ENCODE results near the gene VIPR2. TPM values are rescaled to one million over a fixed set of nuclear protein-coding genes. Genes with fewer than 3 reads are reported as not detected.

VIPR2 gene
- total RNA-seq, 1 donor from 2014 or later, result 17.0 TPM

- ATAC-seq (no peak), DNase-seq (ENCODE audit: missing footprints) (no peak)
- intact Hi-C loops (cut with DNase I), result no loop called here
Measured at GRCh38 chr7:159045839-159046238, 98.8 kb downstream of the VIPR2 start.

- intact Hi-C loops (cut with DNase I), result no loop called here
- DNase-seq (ENCODE audit: missing footprints), result no peak
Measured at GRCh38 chr7:159042581-159043101, 102.0 kb downstream of the VIPR2 start.

GRCh38 chr7:159042103-159042502 lies 102.6 kb downstream of the VIPR2 start:
- DNase-seq (ENCODE audit: missing footprints) (no peak), ATAC-seq (peak; percentile 3)
- intact Hi-C loops (cut with DNase I), result no loop called here

More at GRCh38 chr7:159042581-159043101, 102.0 kb downstream of the VIPR2 start:
- peak; percentile 77 for ATAC-seq

- intact Hi-C loops (cut with DNase I), result no loop called here
- DNase-seq (ENCODE audit: missing footprints), result no peak
- peak; percentile 5 for ATAC-seq
Measured at GRCh38 chr7:159040912-159041711, 103.6 kb downstream of the VIPR2 start.

- ATAC-seq (no peak), DNase-seq (ENCODE audit: missing footprints) (no peak)
- intact Hi-C loops (cut with DNase I), result no loop called here
Measured at GRCh38 chr7:159040146-159040545, 104.5 kb downstream of the VIPR2 start.

- ATAC-seq, result no peak
- intact Hi-C loops (cut with DNase I), result no loop called here
- DNase-seq (ENCODE audit: missing footprints), result no peak
Measured at GRCh38 chr7:159039716-159040115, 105.0 kb downstream of the VIPR2 start.

- intact Hi-C loops (cut with DNase I), result no loop called here
- ATAC-seq (no peak), DNase-seq (ENCODE audit: missing footprints) (no peak)
Measured at GRCh38 chr7:159038066-159038465, 106.6 kb downstream of the VIPR2 start.

GRCh38 chr7:159036916-159037605 lies 107.6 kb downstream of the VIPR2 start:
- DNase-seq (ENCODE audit: missing footprints) (no peak), ATAC-seq (no peak)
- intact Hi-C loops (cut with DNase I), result no loop called here

- ATAC-seq, result no peak
- intact Hi-C loops (cut with DNase I), result no loop called here
- DNase-seq (ENCODE audit: missing footprints), result no peak
Measured at GRCh38 chr7:159035571-159036073, 109.0 kb downstream of the VIPR2 start.

- intact Hi-C loops (cut with DNase I), result loop anchor here (5.0 kb wide), 2 partner anchors 82 to 107 kb away; partner anchors contain the start of gene VIPR2
- no peak for ATAC-seq
- no peak for DNase-seq (ENCODE audit: missing footprints)
Measured at GRCh38 chr7:159034988-159035387, 109.7 kb downstream of the VIPR2 start.

GRCh38 chr7:159034394-159034793 lies 110.3 kb downstream of the VIPR2 start:
- intact Hi-C loops (cut with DNase I), result loop anchor here (5.0 kb wide), 2 partner anchors 83 to 108 kb away; partner anchors contain the start of gene VIPR2
- ATAC-seq, result no peak
- no peak for DNase-seq (ENCODE audit: missing footprints)

GRCh38 chr7:159033956-159034355 lies 110.7 kb downstream of the VIPR2 start:
- ATAC-seq, result no peak
- intact Hi-C loops (cut with DNase I), result loop anchor here (5.0 kb wide), 2 partner anchors 83 to 108 kb away; partner anchors contain the start of gene VIPR2
- no peak for DNase-seq (ENCODE audit: missing footprints)

- DNase-seq (ENCODE audit: missing footprints) (no peak), ATAC-seq (no peak)
- intact Hi-C loops (cut with DNase I), result loop anchor here (5.0 kb wide), 2 partner anchors 84 to 109 kb away; partner anchors contain the start of gene VIPR2
Measured at GRCh38 chr7:159033473-159033825, 111.2 kb downstream of the VIPR2 start.

GRCh38 chr7:159032753-159033472 lies 111.8 kb downstream of the VIPR2 start:
- DNase-seq (ENCODE audit: missing footprints) (no peak), ATAC-seq (no peak)
- intact Hi-C loops (cut with DNase I), result loop anchor here (5.0 kb wide), 2 partner anchors 84 to 109 kb away; partner anchors contain the start of gene VIPR2

- DNase-seq (ENCODE audit: missing footprints) (no peak), ATAC-seq (no peak)
- intact Hi-C loops (cut with DNase I), result loop anchor here (5.0 kb wide), 2 partner anchors 85 to 110 kb away; partner anchors contain the start of gene VIPR2
Measured at GRCh38 chr7:159032322-159032721, 112.3 kb downstream of the VIPR2 start.

GRCh38 chr7:159031750-159032149 lies 112.9 kb downstream of the VIPR2 start:
- intact Hi-C loops (cut with DNase I), result loop anchor here (5.0 kb wide), 2 partner anchors 86 to 111 kb away; partner anchors contain the start of gene VIPR2
- no peak for DNase-seq (ENCODE audit: missing footprints)
- ATAC-seq, result no peak

GRCh38 chr7:159031135-159031701 lies 113.4 kb downstream of the VIPR2 start:
- ATAC-seq (peak; percentile 79), DNase-seq (ENCODE audit: missing footprints) (no peak)
- intact Hi-C loops (cut with DNase I), result loop anchor here (5.0 kb wide), 2 partner anchors 86 to 111 kb away; partner anchors contain the start of gene VIPR2

- DNase-seq (ENCODE audit: missing footprints) (no peak), ATAC-seq (peak; percentile 70)
- intact Hi-C loops (cut with DNase I), result loop anchor here (5.0 kb wide), 2 partner anchors 87 to 112 kb away; partner anchors contain the start of gene VIPR2
Measured at GRCh38 chr7:159030490-159031134, 114.1 kb downstream of the VIPR2 start.
